SK-N-SH treated with all-trans-retinoic acid at 6 μM for 48 hours (cell line): ENCODE data around the gene SLC17A3.

ENCODE experiments used
- CSDC2 ChIP-seq: fragments of 250-450 bp; sonication (Bioruptor Pico); IDR thresholded peaks from 2 replicates; pipeline ENCODE4 v1.5.0; 2020; ENCODE audit warnings: mild to moderate bottlenecking, moderate library complexity
- CSRNP3 ChIP-seq: fragments of 250-450 bp; sonication (Bioruptor Pico); IDR thresholded peaks from 2 replicates; pipeline ENCODE4 v1.5.1; 2021; ENCODE audit warnings: mild to moderate bottlenecking, moderate library complexity
- ESRRG ChIP-seq: fragments of 250-450 bp; sonication (Bioruptor Pico); IDR thresholded peaks from 2 replicates; pipeline ENCODE4 v1.6.1; 2021; ENCODE audit warnings: mild to moderate bottlenecking
- GLIS3 ChIP-seq: fragments of 250-450 bp; sonication (Bioruptor Pico); IDR thresholded peaks from 2 replicates; pipeline ENCODE4 v1.5.0; 2020; ENCODE audit warnings: mild to moderate bottlenecking, moderate library complexity
- OSR1 ChIP-seq: fragments of 250-450 bp; sonication (Bioruptor Pico); IDR thresholded peaks from 2 replicates; pipeline ENCODE4 v1.8.0; 2022; ENCODE audit warnings: moderate library complexity, mild to moderate bottlenecking, inconsistent platforms
- POU6F1 ChIP-seq: fragments of 250-450 bp; sonication (Bioruptor Pico); IDR thresholded peaks from 2 replicates; pipeline ENCODE4 v1.8.0; 2021; ENCODE audit warnings: low read depth, mild to moderate bottlenecking, moderate library complexity, borderline replicate concordance
- PPARA ChIP-seq: fragments of 250-450 bp; sonication (Bioruptor Pico); IDR thresholded peaks from 2 replicates; pipeline ENCODE4 v1.5.0; 2020; ENCODE audit warnings: mild to moderate bottlenecking, borderline replicate concordance
- RARB ChIP-seq: fragments of 250-450 bp; sonication (Bioruptor Pico); IDR thresholded peaks from 2 replicates; pipeline ENCODE4 v1.8.0; 2021; ENCODE audit warnings: mild to moderate bottlenecking, moderate library complexity
- TCF4 ChIP-seq: fragments of 250-450 bp; sonication (Bioruptor Pico); IDR thresholded peaks from 2 replicates; pipeline ENCODE4 v1.8.0; 2021; ENCODE audit warnings: mild to moderate bottlenecking, moderate library complexity, borderline replicate concordance
- TOX ChIP-seq: fragments of 250-450 bp; sonication (Bioruptor Pico); IDR thresholded peaks from 2 replicates; pipeline ENCODE4 v1.8.0; 2021; ENCODE audit warnings: mild to moderate bottlenecking, moderate library complexity, borderline replicate concordance
- ZFP3 ChIP-seq: fragments of 250-450 bp; sonication (Bioruptor Pico); IDR thresholded peaks from 2 replicates; pipeline ENCODE4 v1.5.0; 2020; ENCODE audit warnings: mild to moderate bottlenecking, moderate library complexity
- ZNF8 ChIP-seq: fragments of 450-650 bp; formaldehyde crosslinking; IDR thresholded peaks from 2 replicates; pipeline ENCODE4 v1.5.0; 2020; ENCODE audit warnings: mild to moderate bottlenecking, moderate library complexity
- TF ChIP-seq, protein P1 (sequence below): fragments of 250-450 bp; sonication (Bioruptor Pico); IDR thresholded peaks from 2 replicates; pipeline ENCODE4 v1.5.0; 2020; ENCODE audit warnings: mild to moderate bottlenecking, moderate library complexity

- TF ChIP-seq TOX (CRISPR knock-in tag) (no peak), ZNF8 (CRISPR knock-in tag) (no peak), OSR1 (no peak), CSRNP3 (CRISPR knock-in tag) (no peak), GLIS3 (CRISPR knock-in tag) (no peak), CSDC2 (CRISPR knock-in tag) (no peak), ESRRG (CRISPR knock-in tag) (no peak), ZFP3 (CRISPR knock-in tag) (no peak), TCF4 (CRISPR knock-in tag) (no peak), POU6F1 (CRISPR knock-in tag) (no peak), RARB (CRISPR knock-in tag) (no peak), PPARA (CRISPR knock-in tag) (no peak)
- TF ChIP-seq, protein P1, sequence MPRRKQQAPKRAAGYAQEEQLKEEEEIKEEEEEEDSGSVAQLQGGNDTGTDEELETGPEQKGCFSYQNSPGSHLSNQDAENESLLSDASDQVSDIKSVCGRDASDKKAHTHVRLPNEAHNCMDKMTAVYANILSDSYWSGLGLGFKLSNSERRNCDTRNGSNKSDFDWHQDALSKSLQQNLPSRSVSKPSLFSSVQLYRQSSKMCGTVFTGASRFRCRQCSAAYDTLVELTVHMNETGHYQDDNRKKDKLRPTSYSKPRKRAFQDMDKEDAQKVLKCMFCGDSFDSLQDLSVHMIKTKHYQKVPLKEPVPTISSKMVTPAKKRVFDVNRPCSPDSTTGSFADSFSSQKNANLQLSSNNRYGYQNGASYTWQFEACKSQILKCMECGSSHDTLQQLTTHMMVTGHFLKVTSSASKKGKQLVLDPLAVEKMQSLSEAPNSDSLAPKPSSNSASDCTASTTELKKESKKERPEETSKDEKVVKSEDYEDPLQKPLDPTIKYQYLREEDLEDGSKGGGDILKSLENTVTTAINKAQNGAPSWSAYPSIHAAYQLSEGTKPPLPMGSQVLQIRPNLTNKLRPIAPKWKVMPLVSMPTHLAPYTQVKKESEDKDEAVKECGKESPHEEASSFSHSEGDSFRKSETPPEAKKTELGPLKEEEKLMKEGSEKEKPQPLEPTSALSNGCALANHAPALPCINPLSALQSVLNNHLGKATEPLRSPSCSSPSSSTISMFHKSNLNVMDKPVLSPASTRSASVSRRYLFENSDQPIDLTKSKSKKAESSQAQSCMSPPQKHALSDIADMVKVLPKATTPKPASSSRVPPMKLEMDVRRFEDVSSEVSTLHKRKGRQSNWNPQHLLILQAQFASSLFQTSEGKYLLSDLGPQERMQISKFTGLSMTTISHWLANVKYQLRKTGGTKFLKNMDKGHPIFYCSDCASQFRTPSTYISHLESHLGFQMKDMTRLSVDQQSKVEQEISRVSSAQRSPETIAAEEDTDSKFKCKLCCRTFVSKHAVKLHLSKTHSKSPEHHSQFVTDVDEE (CRISPR knock-in tag) = no peak
Observed at GRCh38 chr6:25911351-25911750, 37.3 kb upstream of the SLC17A3 start.
